ENCODE results near the gene PAX6.

GRCh38 chr11:31809857-31810778, 1.0 kb downstream of the PAX6 start:
- TF ChIP-seq CTCF (IDR thresholded peaks at IDR 0.05; ENCODE audit: insufficient read depth, low read length) (no peak), REST (IDR thresholded peaks at IDR 0.05; ENCODE audit: insufficient replicate concordance, low read depth) (no peak), GABPA (IDR thresholded peaks at IDR 0.05; ENCODE audit: low read depth) (no peak), POLR2AphosphoS5 (IDR thresholded peaks at IDR 0.05; ENCODE audit: low read depth) (no peak), SPI1 (IDR thresholded peaks at IDR 0.05; ENCODE audit: borderline replicate concordance, low read depth) (no peak)

Data from HL-60 (cell line).